CD4-positive, alpha-beta T cell (primary cell): ENCODE results near the gene NCK1. TPM values are rescaled to one million over a fixed set of nuclear protein-coding genes. Genes with fewer than 3 reads are reported as not detected.
A peak's percentile ranks its signal among the peaks of the same experiment; 100 is the strongest.

Source experiments
- ATAC-seq: fragments of 200-7000 bp; cut with Tn5 transposase; one replicate; pipeline ENCODE4 v1.10.0; 2022; ENCODE audit warnings: mild to moderate bottlenecking; ENCODE audit not compliant: poor library complexity
- CTCF ChIA-PET: fragments of 350-600 bp; sonication (Branson Sonifier 250); formaldehyde crosslinking; loops from one replicate; lab custom pipeline; 2021; ENCODE audit warnings: antibody characterized with exemption, inconsistent platforms; lab: Charles Lee
- POLR2A ChIA-PET: fragments of 350-600 bp; sonication (Branson Sonifier 250); formaldehyde crosslinking; loops from one replicate; lab custom pipeline; 2021; ENCODE audit warnings: antibody characterized with exemption, inconsistent platforms; lab: Charles Lee
- DNase-seq, 14 experiments: peaks; one replicate each; pipeline ENCODE4 v3.0.0-alpha.2; 2013 to 2020; ENCODE audit warnings: mixed read lengths in 2 of 14
- H3K27ac ChIP-seq, 2 donors: one replicate each; pipeline versions ENCODE4 v1.5.1 to v1.7.0; 2013; ENCODE audit warnings: low read length in 2 of 2, low read depth in 1 of 2, mild to moderate bottlenecking in 1 of 2
- H3K27me3 ChIP-seq, 2 experiments: 1 replicate in 1 of 2; 2 replicates in 1 of 2; pipeline versions ENCODE4 v1.6.1 to v1.7.0; 2013; ENCODE audit warnings: low read length in 2 of 2, control low read depth in 1 of 2, mild to moderate bottlenecking in 1 of 2, moderate library complexity in 1 of 2; ENCODE audit not compliant: insufficient read depth in 2 of 2, control insufficient read depth in 1 of 2
- H3K36me3 ChIP-seq: one replicate; pipeline ENCODE4 v1.6.1; 2013; ENCODE audit warnings: low read length, control low read depth; ENCODE audit not compliant: insufficient read depth
- H3K4me1 ChIP-seq: one replicate; pipeline ENCODE4 v1.6.1; 2013; ENCODE audit warnings: low read length, control low read depth; ENCODE audit not compliant: insufficient read depth
- H3K4me3 ChIP-seq: one replicate; pipeline ENCODE4 v1.5.1; 2013; ENCODE audit warnings: mild to moderate bottlenecking, low read length, moderate library complexity
- H3K9me3 ChIP-seq, 2 experiments: 1 replicate in 1 of 2; 2 replicates in 1 of 2; pipeline versions ENCODE4 v1.6.1 to v1.7.0; 2013; ENCODE audit warnings: low read length in 2 of 2, mild to moderate bottlenecking in 2 of 2, control low read depth in 1 of 2, moderate library complexity in 1 of 2; ENCODE audit not compliant: control insufficient read depth in 1 of 2, insufficient read depth in 1 of 2
- H3K27ac Mint-ChIP-seq: one replicate; pipeline ENCODE4 v1.8.0; 2020; ENCODE audit warnings: mixed read lengths
- H3K27me3 Mint-ChIP-seq: one replicate; pipeline ENCODE4 v1.8.0; 2021; ENCODE audit warnings: mixed read lengths
- H3K36me3 Mint-ChIP-seq: one replicate; pipeline ENCODE4 v1.8.0; 2021; ENCODE audit warnings: low read depth, mixed read lengths
- H3K4me1 Mint-ChIP-seq: one replicate; pipeline ENCODE4 v1.8.0; 2021; ENCODE audit warnings: low read depth, mixed read lengths
- H3K4me3 Mint-ChIP-seq: one replicate; pipeline ENCODE4 v1.8.0; 2020; ENCODE audit warnings: mild to moderate bottlenecking, mixed read lengths
- H3K9me3 Mint-ChIP-seq: one replicate; pipeline ENCODE4 v1.8.0; 2020; ENCODE audit warnings: mixed read lengths
- CTCF ChIP-seq: fragments of 200-600 bp; IDR thresholded peaks from one replicate; pipeline ENCODE4 v1.8.0; 2022; ENCODE audit warnings: antibody characterized with exemption, mild to moderate bottlenecking
- intact Hi-C, 2 experiments: fragments of 100-400 bp; cut with DNase I in 1 of 2; cut with micrococcal nuclease in 1 of 2; formaldehyde crosslinking; loops; one replicate each; pipeline versions ENCODE4 v1.15.1 to v1.9.0; 2023 to 2025; cut with DNase I, micrococcal nuclease
- polyA plus RNA-seq, 2 donors: library from polyadenylated mRNA; unstranded; fragments of 120-200 nt; gene quantifications; one replicate each; pipeline ENCODE4 v1.2.1, GENCODE V29; 2013
- total RNA-seq, 174 experiments: library from RNA in 2 of 174; stranded (reverse) in 2 of 174; gene quantifications; one replicate each; pipeline ENCODE4 v1.2.3 and lab custom pipeline; 2021 to 2026

The NCK1 gene
- total RNA-seq (10 to 100 TPM; 52.9 to 55.0 TPM), total RNA-seq (lab: John Stamatoyannopoulos, UW) (20.7 to 65.9 (median 41.9) reads per million in 172 experiments)
- 42.4 TPM for polyA plus RNA-seq (2013, experiment 1 of 2)
- polyA plus RNA-seq (2013, experiment 2 of 2): 46.4 TPM

GRCh38 chr3:136861890-136862616 is at the start of gene NCK1:
Gene NCK1, plus strand, starts transcription at chr3:136862208. Its CDS starts 65,794 bp downstream, at chr3:136928002.
- H3K4me1 Mint-ChIP-seq: peaks cover 65% of the 10 kb centered on the region

GRCh38 chr3:136817448-136817847 is 44.6 kb upstream of the NCK1 start:
- ATAC-seq (no peak), DNase-seq (no peak)
- Mint-ChIP-seq H3K9me3 (peaks cover under 1% of the 10 kb centered on the region), H3K27ac (no peak overlapping the region), H3K36me3 (no peaks in the 10 kb centered on the region), H3K27me3 (peaks cover 48% of the 10 kb centered on the region), H3K4me3 (peak overlapping the region; percentile 86), H3K4me1 (peaks cover 24% of the 10 kb centered on the region)
- H3K36me3 ChIP-seq: no peaks in the 10 kb centered on the region
- H3K9me3 ChIP-seq: peaks cover 0 to 16% of the 10 kb centered on the region in 2 experiments
- peaks cover 23% of the 10 kb centered on the region for H3K4me1 ChIP-seq
- intact Hi-C loops: no loop called here
- ChIA-PET CTCF (no interaction called here), POLR2A (no interaction called here)
- no peak overlapping the region for H3K27ac ChIP-seq
- no peak for TF ChIP-seq CTCF
- no peak overlapping the region for H3K4me3 ChIP-seq
- H3K27me3 ChIP-seq: peaks cover 26 to 31% of the 10 kb centered on the region in 2 experiments

More at GRCh38 chr3:136861890-136862616, at the start of gene NCK1:
- POLR2A ChIA-PET: interaction anchor here (0.6 to 6.3 kb wide), 43 partner anchors 9 to 1717 kb away, joined by 3 to 188 read pairs (median 5); partner anchors contain the start of genes ARMC8, IL20RB, MSL2 and STAG1
- peak; percentile 95 for ATAC-seq
- peaks cover 5% of the 10 kb centered on the region for H3K36me3 ChIP-seq
- CTCF ChIA-PET: interaction anchor here (0.6 to 5.6 kb wide), 12 partner anchors 12 to 170 kb away, joined by 3 to 81 read pairs (median 4); partner anchors contain the start of gene STAG1
- intact Hi-C loops: loop anchor here (1.0 to 10.0 kb wide), 10 partner anchors 23 to 1733 kb away; partner anchors contain the start of genes CEP70 (in 1 of the 2), MSL2 (in 1 of the 2) and STAG1 (in 1 of the 2)
- H3K4me3 Mint-ChIP-seq: peak within 1 kb of the TSS; percentile 92
- no peaks in the 10 kb centered on the region for H3K27me3 Mint-ChIP-seq
- H3K9me3 Mint-ChIP-seq: no peaks in the 10 kb centered on the region
- H3K27ac Mint-ChIP-seq: peak within 1 kb of the TSS; percentile 97
- peaks cover 46% of the 10 kb centered on the region for H3K36me3 Mint-ChIP-seq
- peaks cover 37% of the 10 kb centered on the region for H3K4me1 ChIP-seq
- no peaks in the 10 kb centered on the region for H3K9me3 ChIP-seq
- peak; percentile 96 to 99 (median 98) for DNase-seq
- H3K4me3 ChIP-seq: peak within 1 kb of the TSS; percentile 93
- no peak for TF ChIP-seq CTCF
- no peaks in the 10 kb centered on the region for H3K27me3 ChIP-seq
- H3K27ac ChIP-seq: peak within 1 kb of the TSS; percentile 93 to 94

- peak overlapping the region; percentile 68 for H3K4me3 ChIP-seq
- peaks cover 56% of the 10 kb centered on the region for H3K27me3 Mint-ChIP-seq
- H3K36me3 ChIP-seq: no peaks in the 10 kb centered on the region
- intact Hi-C loops: no loop called here
- H3K27ac Mint-ChIP-seq: no peak overlapping the region
- H3K4me3 Mint-ChIP-seq: peak overlapping the region; percentile 86
- H3K4me1 ChIP-seq: peaks cover 23% of the 10 kb centered on the region
- H3K36me3 Mint-ChIP-seq: no peaks in the 10 kb centered on the region
- peaks cover 27 to 31% of the 10 kb centered on the region in 2 experiments for H3K27me3 ChIP-seq
- ChIA-PET CTCF (interaction anchor here (0.9 kb wide), 1 partner anchor 14 kb away, joined by 4 read pairs; no protein-coding TSS in a partner anchor), POLR2A (no interaction called here)
- DNase-seq (peak in 5 of 14 experiments; percentile 1 to 57 (median 26)), ATAC-seq (peak; percentile 32)
- no peak for TF ChIP-seq CTCF
- H3K27ac ChIP-seq: no peak overlapping the region
- H3K9me3 Mint-ChIP-seq: peaks cover 4% of the 10 kb centered on the region
- H3K9me3 ChIP-seq: peaks cover 0 to 16% of the 10 kb centered on the region in 2 experiments
- peaks cover 24% of the 10 kb centered on the region for H3K4me1 Mint-ChIP-seq
These were observed 43.7 kb upstream of the NCK1 start for GRCh38 chr3:136818191-136818768.
